ENCODE data around the gene TCTN1. TPM values are rescaled to one million over a fixed set of nuclear protein-coding genes. Genes with fewer than 3 reads are reported as not detected.

Gene TCTN1
- total and polyA plus RNA-seq, 2 of the 13 experiments (the other 11 are each of a cell fraction or from before 2014, with no cell fraction given): 13.6 to 16.0 TPM

DNA sequence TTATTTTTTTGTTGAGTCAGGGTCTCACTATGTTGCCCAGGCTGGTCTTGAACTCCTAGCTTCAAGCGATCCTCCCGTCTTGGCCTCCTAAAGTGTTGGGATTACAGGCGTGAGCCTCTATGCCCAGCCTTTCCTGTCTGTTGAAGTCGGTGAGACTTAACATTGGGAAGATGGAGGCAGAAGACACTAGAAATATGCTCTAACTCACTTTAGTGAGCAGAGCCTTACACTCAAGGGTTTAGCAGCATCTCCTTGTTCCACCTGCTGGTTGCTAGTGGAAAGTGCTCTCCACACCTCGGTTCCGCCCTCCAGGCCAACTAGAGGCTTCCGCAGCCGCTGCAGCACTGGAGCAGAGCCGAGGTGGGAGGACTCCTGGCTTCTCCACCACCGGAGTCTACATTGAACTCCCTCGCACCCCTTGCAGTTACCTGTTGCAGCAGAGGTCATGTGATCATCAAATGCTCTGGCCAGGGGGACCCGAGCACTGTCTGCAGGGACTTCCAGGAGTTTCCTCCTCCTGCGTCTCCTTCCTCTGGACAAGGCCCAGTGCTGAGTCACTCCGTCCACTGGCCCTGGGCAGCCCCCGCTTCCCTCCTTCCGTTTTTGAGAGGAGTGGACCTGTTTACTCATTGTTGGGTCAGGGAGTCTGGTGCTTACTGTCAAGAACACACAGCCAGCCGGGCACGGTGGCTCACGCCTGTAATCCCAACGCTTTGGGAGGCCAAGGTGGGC is 84.4 kb downstream of the TCTN1 start (continued):
- TF ChIP-seq ZFYVE20 (CRISPR knock-in tag; IDR thresholded peaks at IDR 0.05; ENCODE audit: borderline replicate concordance, low read depth) (no peak), ZNF709 (CRISPR knock-in tag; IDR thresholded peaks at IDR 0.05) (no peak), ZNF282 (IDR thresholded peaks at IDR 0.05; ENCODE audit: partially characterized antibody) (no peak), ZNF441 (CRISPR knock-in tag; IDR thresholded peaks at IDR 0.05; ENCODE audit: borderline replicate concordance) (no peak; the same call in 1 of the 2 replicates), TIGD3 (CRISPR knock-in tag; IDR thresholded peaks at IDR 0.05; ENCODE audit: borderline replicate concordance) (no peak), DNMT1 (CRISPR knock-in tag; IDR thresholded peaks at IDR 0.05) (no peak), SALL1 (CRISPR knock-in tag; IDR thresholded peaks at IDR 0.05) (peak; percentile 75), ELF1 (CRISPR knock-in tag; IDR thresholded peaks at IDR 0.05) (peak; percentile 55; the same call in 1 of the 2 replicates), U2AF2 (IDR thresholded peaks at IDR 0.05; ENCODE audit: low read depth, low read length) (no peak), LCORL (IDR thresholded peaks at IDR 0.05) (no peak), LCORL (CRISPR knock-in tag; IDR thresholded peaks at IDR 0.05) (0 out of 2 replicates have a peak, but pooled peaks have one; percentile 37), ZNF616 (CRISPR knock-in tag; IDR thresholded peaks at IDR 0.05; ENCODE audit: low read depth) (no peak), SIN3A (IDR thresholded peaks at IDR 0.05; ENCODE audit: borderline replicate concordance, low read depth, low read length) (0 out of 2 replicates have a peak, but pooled peaks have one; percentile 26), ZSCAN29 (CRISPR knock-in tag; conservative IDR thresholded peaks at IDR 0.05) (no peak), CEBPG (CRISPR knock-in tag; IDR thresholded peaks at IDR 0.05) (no peak), ZBTB20 (CRISPR knock-in tag; IDR thresholded peaks at IDR 0.05; ENCODE audit: borderline replicate concordance, low read depth) (no peak), SRSF4 (IDR thresholded peaks at IDR 0.05; ENCODE audit: low read depth, low read length, poor library complexity, severe bottlenecking) (no peak), ZNF224 (CRISPR knock-in tag; IDR thresholded peaks at IDR 0.05) (no peak), ZBTB1 (CRISPR knock-in tag; IDR thresholded peaks at IDR 0.05; ENCODE audit: borderline replicate concordance) (no peak), SMC3 (IDR thresholded peaks at IDR 0.05; ENCODE audit: low read length) (peak; percentile 49)
- TF ChIP-seq, protein P1, sequence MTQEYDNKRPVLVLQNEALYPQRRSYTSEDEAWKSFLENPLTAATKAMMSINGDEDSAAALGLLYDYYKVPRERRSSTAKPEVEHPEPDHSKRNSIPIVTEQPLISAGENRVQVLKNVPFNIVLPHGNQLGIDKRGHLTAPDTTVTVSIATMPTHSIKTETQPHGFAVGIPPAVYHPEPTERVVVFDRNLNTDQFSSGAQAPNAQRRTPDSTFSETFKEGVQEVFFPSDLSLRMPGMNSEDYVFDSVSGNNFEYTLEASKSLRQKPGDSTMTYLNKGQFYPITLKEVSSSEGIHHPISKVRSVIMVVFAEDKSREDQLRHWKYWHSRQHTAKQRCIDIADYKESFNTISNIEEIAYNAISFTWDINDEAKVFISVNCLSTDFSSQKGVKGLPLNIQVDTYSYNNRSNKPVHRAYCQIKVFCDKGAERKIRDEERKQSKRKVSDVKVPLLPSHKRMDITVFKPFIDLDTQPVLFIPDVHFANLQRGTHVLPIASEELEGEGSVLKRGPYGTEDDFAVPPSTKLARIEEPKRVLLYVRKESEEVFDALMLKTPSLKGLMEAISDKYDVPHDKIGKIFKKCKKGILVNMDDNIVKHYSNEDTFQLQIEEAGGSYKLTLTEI (CRISPR knock-in tag; conservative IDR thresholded peaks at IDR 0.05): no peak
- TF ChIP-seq, protein P2, sequence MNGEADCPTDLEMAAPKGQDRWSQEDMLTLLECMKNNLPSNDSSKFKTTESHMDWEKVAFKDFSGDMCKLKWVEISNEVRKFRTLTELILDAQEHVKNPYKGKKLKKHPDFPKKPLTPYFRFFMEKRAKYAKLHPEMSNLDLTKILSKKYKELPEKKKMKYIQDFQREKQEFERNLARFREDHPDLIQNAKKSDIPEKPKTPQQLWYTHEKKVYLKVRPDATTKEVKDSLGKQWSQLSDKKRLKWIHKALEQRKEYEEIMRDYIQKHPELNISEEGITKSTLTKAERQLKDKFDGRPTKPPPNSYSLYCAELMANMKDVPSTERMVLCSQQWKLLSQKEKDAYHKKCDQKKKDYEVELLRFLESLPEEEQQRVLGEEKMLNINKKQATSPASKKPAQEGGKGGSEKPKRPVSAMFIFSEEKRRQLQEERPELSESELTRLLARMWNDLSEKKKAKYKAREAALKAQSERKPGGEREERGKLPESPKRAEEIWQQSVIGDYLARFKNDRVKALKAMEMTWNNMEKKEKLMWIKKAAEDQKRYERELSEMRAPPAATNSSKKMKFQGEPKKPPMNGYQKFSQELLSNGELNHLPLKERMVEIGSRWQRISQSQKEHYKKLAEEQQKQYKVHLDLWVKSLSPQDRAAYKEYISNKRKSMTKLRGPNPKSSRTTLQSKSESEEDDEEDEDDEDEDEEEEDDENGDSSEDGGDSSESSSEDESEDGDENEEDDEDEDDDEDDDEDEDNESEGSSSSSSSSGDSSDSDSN (CRISPR knock-in tag; IDR thresholded peaks at IDR 0.05): peak; percentile 40; the same call in 1 of the 2 replicates
